HL-60 (cell line): ENCODE measurements around the gene DUSP2.

ENCODE experiments used
- DNase-seq, 2 experiments: peaks; one replicate each; pipeline ENCODE4 v3.0.0-alpha.2; 2010 to 2020; ENCODE audit warnings: low read depth in 1 of 2, low spot score in 1 of 2
- H3K27ac ChIP-seq: fragments of 250-450 bp; sonication (Bioruptor Pico); replicated peaks from 2 replicates; pipeline ENCODE4 v1.5.1; 2020; ENCODE audit warnings: mild to moderate bottlenecking, moderate library complexity
- H3K27me3 ChIP-seq: fragments of 250-450 bp; sonication (Bioruptor Pico); 2 replicates; pipeline ENCODE4 v1.5.1; 2021; ENCODE audit warnings: mild to moderate bottlenecking, moderate library complexity; ENCODE audit not compliant: insufficient read depth, poor library complexity, severe bottlenecking
- H3K4me3 ChIP-seq: replicated peaks from 2 replicates; pipeline ENCODE4 v1.5.1; 2011; ENCODE audit warnings: mild to moderate bottlenecking, control low read depth, low read length; ENCODE audit not compliant: insufficient read depth
- CTCF ChIP-seq: IDR thresholded peaks from one replicate; pipeline ENCODE4 v1.5.1; 2011; ENCODE audit warnings: low read length, control low read depth, inconsistent platforms; ENCODE audit not compliant: insufficient read depth
- GABPA ChIP-seq: IDR thresholded peaks from 2 replicates; pipeline ENCODE4 v1.6.1; 2012; ENCODE audit warnings: low read depth
- POLR2AphosphoS5 ChIP-seq: IDR thresholded peaks from 2 replicates; pipeline ENCODE4 v1.6.1; 2012; ENCODE audit warnings: low read depth
- REST ChIP-seq: IDR thresholded peaks from 2 replicates; pipeline ENCODE4 v1.6.1; 2012; ENCODE audit warnings: low read depth; ENCODE audit not compliant: insufficient replicate concordance
- SPI1 ChIP-seq: IDR thresholded peaks from 2 replicates; pipeline ENCODE4 v1.6.1; 2012; ENCODE audit warnings: low read depth, mild to moderate bottlenecking, borderline replicate concordance

DUSP2 gene

GRCh38 chr2:96159084-96159830, 14.0 kb upstream of the DUSP2 start:
- TF ChIP-seq CTCF (no peak), GABPA (no peak), REST (no peak), POLR2AphosphoS5 (no peak)
- Histone ChIP-seq H3K4me3 (no peak overlapping the region), H3K27me3 (no peaks in the 10 kb centered on the region), H3K27ac (no peak overlapping the region)
- DNase-seq = no peak

GRCh38 chr2:96158554-96158940, 13.3 kb upstream of the DUSP2 start:
- H3K27me3 ChIP-seq = no peaks in the 10 kb centered on the region
- H3K27ac ChIP-seq = no peak overlapping the region
- H3K4me3 ChIP-seq = no peak overlapping the region
- DNase-seq = no peak
- TF ChIP-seq POLR2AphosphoS5 (no peak), REST (no peak), CTCF (no peak), SPI1 (no peak), GABPA (no peak)

- TF ChIP-seq REST (no peak), POLR2AphosphoS5 (no peak), GABPA (no peak), CTCF (no peak), SPI1 (no peak)
- Histone ChIP-seq H3K27ac (peak overlapping the region; percentile 32), H3K27me3 (no peaks in the 10 kb centered on the region), H3K4me3 (no peak overlapping the region)
- peak in 1 of 2 experiments; percentile 28 for DNase-seq
These were observed 12.7 kb upstream of the DUSP2 start for GRCh38 chr2:96157649-96158553.
